Prostate gland (tissue), 2 donors: ENCODE results near the gene GATA5.

Experiments used
- CTCF ChIP-seq, 4 experiments: fragments of 200-600 bp in 2 of 4; fragments of 450-650 bp in 2 of 4; sonication (generic) in 2 of 4; IDR thresholded peaks; 1 replicate in 3 of 4; 2 replicates in 1 of 4; pipeline ENCODE4 v1.5.1; 2016 to 2019; ENCODE audit warnings: antibody characterized with exemption in 4 of 4, mild to moderate bottlenecking in 2 of 4, moderate library complexity in 2 of 4
- POLR2A ChIP-seq: fragments of 450-650 bp; IDR thresholded peaks from one replicate; pipeline ENCODE4 v1.6.1; 2016; ENCODE audit warnings: antibody characterized with exemption, mild to moderate bottlenecking
- POLR2AphosphoS5 ChIP-seq: sonication (generic); formaldehyde crosslinking; IDR thresholded peaks from one replicate; pipeline ENCODE4 v1.6.1; 2017; ENCODE audit warnings: antibody characterized with exemption

GRCh38 chr20:62499758-62500236 is 24.0 kb upstream of the GATA5 start:
- TF ChIP-seq POLR2AphosphoS5 = no peak
- no peak for TF ChIP-seq CTCF (IDR thresholded peaks at IDR 0.05)
- no peak for TF ChIP-seq POLR2A
